Measurements from ENCODE around the gene CMTM3. TPM values are rescaled to one million over a fixed set of nuclear protein-coding genes. Genes with fewer than 3 reads are reported as not detected.

The CMTM3 gene
- total and polyA plus RNA-seq, 8 donors: 0.87 to 12.2 (median 8.5) TPM; not detected in 2

DNA sequence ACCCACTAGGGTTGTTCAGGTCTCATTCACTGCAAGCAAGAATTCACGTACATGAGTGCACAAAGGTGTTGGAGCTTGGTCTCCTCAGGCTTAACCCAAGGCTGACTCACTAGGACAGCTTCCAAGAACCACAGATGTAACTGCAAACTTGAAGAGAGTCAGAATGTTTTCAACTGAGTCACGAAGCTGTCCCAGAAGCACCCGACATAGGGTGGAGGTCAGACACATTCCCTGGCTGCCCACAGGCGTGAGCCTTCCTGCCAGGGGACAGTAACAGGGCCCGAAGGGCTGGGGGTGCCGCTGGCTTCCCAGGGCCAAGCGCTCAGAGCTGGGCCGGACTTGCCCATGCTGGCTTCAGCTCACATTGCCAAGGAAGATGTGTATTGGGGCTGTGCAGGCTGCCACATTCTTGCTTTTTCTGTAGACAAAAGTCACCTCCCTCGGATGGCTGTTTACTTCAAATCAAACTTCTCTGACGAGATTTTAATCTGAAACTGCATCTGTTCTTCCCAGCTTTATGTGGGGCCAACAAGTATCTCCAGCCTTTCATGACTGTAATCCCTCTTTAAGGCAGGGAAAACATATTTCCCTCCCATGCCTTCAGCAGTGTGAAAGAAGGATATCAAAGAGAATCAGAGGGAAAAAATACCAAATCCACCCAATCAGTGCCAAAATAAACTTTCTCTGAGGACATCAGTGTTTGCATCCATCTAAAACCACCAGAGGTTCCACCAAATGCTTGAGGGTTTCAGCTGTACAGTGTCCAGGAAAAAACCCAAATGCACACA is 14.3 kb downstream of the CMTM3 start:
- H3K27ac ChIP-seq: peak overlapping the region; percentile 21 to 62 (median 32)
- no peak overlapping the region for H3K4me3 ChIP-seq
- WGBS, 5 donors: 54 to 62% (median 57%) methylated on average over 10 of the region's 10 CpGs
- H3K4me1 ChIP-seq: peaks cover 15 to 32% (median 21%) of the 10 kb centered on the region in 4 donors
- TF ChIP-seq POLR2A (IDR thresholded peaks at IDR 0.05) (no peak), POLR2AphosphoS5 (IDR thresholded peaks at IDR 0.05) (peak in 1 of 3 donors; percentile 68)
- intact Hi-C loops (cut with DNase I; ENCODE audit: low total_unique reads): no loop called here
- H3K36me3 ChIP-seq: peaks cover 18 to 65% (median 50%) of the 10 kb centered on the region in 4 donors
- DNase-seq: no peak
- H3K9me3 ChIP-seq: no peaks in the 10 kb centered on the region
- no peaks in the 10 kb centered on the region for H3K27me3 ChIP-seq

DNA sequence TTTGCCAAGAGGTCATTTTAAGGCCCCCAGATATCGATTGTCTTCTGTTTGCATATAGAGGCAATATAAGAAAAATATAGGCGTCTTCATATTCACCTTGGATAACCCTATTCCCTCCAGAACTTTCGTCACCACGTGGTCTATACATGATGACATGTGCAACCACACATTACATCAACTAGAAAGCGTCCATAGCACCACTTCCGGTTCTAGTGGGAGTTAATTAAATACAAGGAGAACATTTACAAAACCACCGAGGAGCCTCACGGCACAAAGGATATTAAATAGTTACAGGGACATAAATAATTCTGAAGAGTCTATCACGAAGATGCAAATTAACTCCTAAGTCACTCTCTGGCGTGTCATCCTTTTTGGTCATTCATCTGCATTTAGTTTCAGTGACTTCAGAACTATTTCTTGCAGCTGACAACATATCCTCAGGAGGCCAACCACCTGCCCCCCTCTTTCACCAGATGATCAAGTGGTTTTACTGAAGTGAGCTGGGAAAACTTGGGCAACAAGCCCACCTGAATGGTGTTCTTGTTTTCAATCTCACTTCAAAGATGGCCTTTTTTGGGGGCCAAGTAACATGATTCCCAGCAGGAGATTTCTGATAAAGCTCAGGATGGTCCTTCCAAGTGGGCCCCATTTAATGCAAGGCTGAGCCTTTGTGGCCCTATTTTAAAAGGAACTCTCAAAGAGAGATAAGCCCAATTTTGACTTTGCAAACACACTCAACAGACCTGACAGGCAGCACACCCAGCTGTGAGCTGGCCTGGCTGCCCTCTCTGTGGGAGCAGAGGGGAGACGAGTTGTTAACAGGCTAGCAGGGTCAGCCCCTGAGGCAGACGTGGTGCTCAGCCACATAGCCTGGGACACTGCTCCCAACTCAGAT is 15.3 kb downstream of the CMTM3 start:
- no peaks in the 10 kb centered on the region for H3K9me3 ChIP-seq
- peaks cover 15 to 32% (median 21%) of the 10 kb centered on the region in 4 donors for H3K4me1 ChIP-seq
- no peak overlapping the region for H3K4me3 ChIP-seq
- H3K27me3 ChIP-seq: no peaks in the 10 kb centered on the region
- TF ChIP-seq EP300 (IDR thresholded peaks at IDR 0.05) (no peak), POLR2AphosphoS5 (IDR thresholded peaks at IDR 0.05) (no peak), CTCF (IDR thresholded peaks at IDR 0.05) (no peak), POLR2A (IDR thresholded peaks at IDR 0.05) (no peak)
- intact Hi-C loops (cut with DNase I; ENCODE audit: low total_unique reads): no loop called here
- H3K27ac ChIP-seq: peak overlapping the region in 2 of 5 donors; percentile 34 to 62
- H3K36me3 ChIP-seq: peaks cover 11 to 55% (median 47%) of the 10 kb centered on the region in 4 donors
- WGBS, 5 donors: 61 to 69% (median 67%) methylated on average over 10 to 12 of the region's 12 CpGs
- DNase-seq: no peak

GRCh38 chr16:66620429-66620795 is 15.9 kb downstream of the CMTM3 start:
- intact Hi-C loops (cut with DNase I; ENCODE audit: low total_unique reads): no loop called here
- WGBS, 5 donors: 80 to 88% (median 85%) methylated on average over 6 to 8 of the region's 8 CpGs
- no peaks in the 10 kb centered on the region for H3K27me3 ChIP-seq
- no peak overlapping the region for H3K4me3 ChIP-seq
- no peaks in the 10 kb centered on the region for H3K9me3 ChIP-seq
- peaks cover 15 to 32% (median 21%) of the 10 kb centered on the region in 4 donors for H3K4me1 ChIP-seq
- DNase-seq: no peak
- TF ChIP-seq EP300 (IDR thresholded peaks at IDR 0.05): no peak
- no peak for TF ChIP-seq CTCF (IDR thresholded peaks at IDR 0.05)
- no peak for TF ChIP-seq POLR2A (IDR thresholded peaks at IDR 0.05)
- no peak for TF ChIP-seq POLR2AphosphoS5 (IDR thresholded peaks at IDR 0.05)
- H3K36me3 ChIP-seq: peaks cover 11 to 51% (median 42%) of the 10 kb centered on the region in 4 donors
- no peak overlapping the region for H3K27ac ChIP-seq

DNA sequence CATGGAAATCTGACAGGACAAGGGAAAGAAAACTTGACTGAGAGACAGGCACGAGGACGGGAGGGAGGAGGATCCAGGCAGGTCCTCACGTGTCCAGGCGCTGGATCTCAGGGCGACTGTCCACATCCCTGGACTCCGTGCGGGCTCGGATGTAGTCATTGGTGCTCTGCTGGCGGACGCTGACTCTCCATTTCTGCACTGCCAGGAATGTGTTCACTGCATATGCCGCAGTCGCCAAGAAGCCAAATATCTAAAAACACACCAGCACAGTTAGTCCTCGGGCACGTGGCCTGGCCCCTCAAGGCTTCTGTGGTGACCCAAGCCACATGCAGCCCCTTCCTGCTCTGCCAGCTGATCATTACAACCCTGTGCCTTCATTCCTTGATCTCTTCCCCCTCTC is 17.5 kb downstream of the CMTM3 start:
- DNase-seq: no peak
- Histone ChIP-seq H3K27ac (no peak overlapping the region), H3K27me3 (no peaks in the 10 kb centered on the region), H3K9me3 (no peaks in the 10 kb centered on the region), H3K36me3 (peaks cover 11 to 37% (median 35%) of the 10 kb centered on the region in 4 donors), H3K4me3 (no peak overlapping the region), H3K4me1 (peaks cover 15 to 32% (median 21%) of the 10 kb centered on the region in 4 donors)
- intact Hi-C loops (cut with DNase I; ENCODE audit: low total_unique reads): no loop called here
- 91 to 95% (median 93%) methylated on average over 14 of the region's 14 CpGs for WGBS, 5 donors
- TF ChIP-seq CTCF (IDR thresholded peaks at IDR 0.05) (no peak), EP300 (IDR thresholded peaks at IDR 0.05) (no peak), POLR2AphosphoS5 (IDR thresholded peaks at IDR 0.05) (no peak), POLR2A (IDR thresholded peaks at IDR 0.05) (no peak)
